Ishikawa (cell line): Measurements from ENCODE around the gene NCK2.

Experiments
- CEBPB ChIP-seq: IDR thresholded peaks from 2 replicates; pipeline ENCODE4 v1.6.1; 2012
- CREB1 ChIP-seq: IDR thresholded peaks from 2 replicates; pipeline ENCODE4 v1.6.1; 2012; ENCODE audit warnings: low read depth
- EGR1 ChIP-seq: IDR thresholded peaks from 2 replicates; pipeline ENCODE4 v1.6.1; 2012
- EP300 ChIP-seq: IDR thresholded peaks from 2 replicates; pipeline ENCODE4 v1.6.1; 2012; ENCODE audit warnings: borderline replicate concordance
- FOXM1 ChIP-seq: IDR thresholded peaks from 2 replicates; pipeline ENCODE4 v1.6.1; 2012; ENCODE audit warnings: low read depth, borderline replicate concordance
- NFIC ChIP-seq: IDR thresholded peaks from 2 replicates; pipeline ENCODE4 v1.6.1; 2012
- RAD21 ChIP-seq: IDR thresholded peaks from 2 replicates; pipeline ENCODE4 v1.6.1; 2012; ENCODE audit warnings: low read depth
- TAF1 ChIP-seq: IDR thresholded peaks from 2 replicates; pipeline ENCODE4 v1.6.1; 2012; ENCODE audit warnings: low read depth, mild to moderate bottlenecking
- TCF12 ChIP-seq: IDR thresholded peaks from 2 replicates; pipeline ENCODE4 v1.6.1; 2012; ENCODE audit warnings: low read depth
- TEAD4 ChIP-seq: IDR thresholded peaks from 2 replicates; pipeline ENCODE4 v1.6.1; 2012
- YY1 ChIP-seq: IDR thresholded peaks from 2 replicates; pipeline ENCODE4 v1.6.1; 2012; ENCODE audit warnings: low read depth
- ZBTB7A ChIP-seq: IDR thresholded peaks from 2 replicates; pipeline ENCODE4 v1.6.1; 2012; ENCODE audit warnings: low read depth
- TF ChIP-seq, protein P1 (sequence below): IDR thresholded peaks from 2 replicates; pipeline ENCODE4 v1.6.1; 2012; ENCODE audit warnings: low read depth, mild to moderate bottlenecking
- TF ChIP-seq, protein P2 (sequence below): IDR thresholded peaks from 2 replicates; pipeline ENCODE4 v1.6.1; 2012
- TF ChIP-seq, protein P3 (sequence below): IDR thresholded peaks from 2 replicates; pipeline ENCODE4 v1.6.1; 2012

NCK2 gene

DNA sequence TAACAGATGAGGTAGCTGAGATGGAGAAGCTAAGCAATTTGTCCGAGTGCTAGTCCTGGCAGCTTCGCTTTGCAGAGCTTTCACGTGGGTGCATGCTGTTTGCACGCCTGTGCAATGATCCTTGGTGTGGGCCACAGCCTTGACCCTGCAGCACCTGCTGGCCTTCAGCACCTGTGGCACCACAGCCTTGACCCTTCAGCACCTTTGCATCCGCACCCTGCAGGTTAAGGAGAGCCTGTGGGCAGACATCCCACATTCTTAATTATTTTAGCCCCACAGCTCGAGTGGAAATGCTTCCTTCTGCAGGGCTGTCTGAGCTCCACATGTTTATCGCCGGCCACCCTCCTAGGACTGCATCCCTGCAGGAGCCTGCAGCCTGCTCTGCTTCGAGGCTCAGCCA lies 19.3 kb downstream of the NCK2 start:
- TF ChIP-seq TAF1 (no peak), YY1 (no peak), TEAD4 (no peak), CREB1 (no peak), EGR1 (no peak), NFIC (no peak), TCF12 (no peak), EP300 (no peak), FOXM1 (no peak)
- TF ChIP-seq, protein P1, sequence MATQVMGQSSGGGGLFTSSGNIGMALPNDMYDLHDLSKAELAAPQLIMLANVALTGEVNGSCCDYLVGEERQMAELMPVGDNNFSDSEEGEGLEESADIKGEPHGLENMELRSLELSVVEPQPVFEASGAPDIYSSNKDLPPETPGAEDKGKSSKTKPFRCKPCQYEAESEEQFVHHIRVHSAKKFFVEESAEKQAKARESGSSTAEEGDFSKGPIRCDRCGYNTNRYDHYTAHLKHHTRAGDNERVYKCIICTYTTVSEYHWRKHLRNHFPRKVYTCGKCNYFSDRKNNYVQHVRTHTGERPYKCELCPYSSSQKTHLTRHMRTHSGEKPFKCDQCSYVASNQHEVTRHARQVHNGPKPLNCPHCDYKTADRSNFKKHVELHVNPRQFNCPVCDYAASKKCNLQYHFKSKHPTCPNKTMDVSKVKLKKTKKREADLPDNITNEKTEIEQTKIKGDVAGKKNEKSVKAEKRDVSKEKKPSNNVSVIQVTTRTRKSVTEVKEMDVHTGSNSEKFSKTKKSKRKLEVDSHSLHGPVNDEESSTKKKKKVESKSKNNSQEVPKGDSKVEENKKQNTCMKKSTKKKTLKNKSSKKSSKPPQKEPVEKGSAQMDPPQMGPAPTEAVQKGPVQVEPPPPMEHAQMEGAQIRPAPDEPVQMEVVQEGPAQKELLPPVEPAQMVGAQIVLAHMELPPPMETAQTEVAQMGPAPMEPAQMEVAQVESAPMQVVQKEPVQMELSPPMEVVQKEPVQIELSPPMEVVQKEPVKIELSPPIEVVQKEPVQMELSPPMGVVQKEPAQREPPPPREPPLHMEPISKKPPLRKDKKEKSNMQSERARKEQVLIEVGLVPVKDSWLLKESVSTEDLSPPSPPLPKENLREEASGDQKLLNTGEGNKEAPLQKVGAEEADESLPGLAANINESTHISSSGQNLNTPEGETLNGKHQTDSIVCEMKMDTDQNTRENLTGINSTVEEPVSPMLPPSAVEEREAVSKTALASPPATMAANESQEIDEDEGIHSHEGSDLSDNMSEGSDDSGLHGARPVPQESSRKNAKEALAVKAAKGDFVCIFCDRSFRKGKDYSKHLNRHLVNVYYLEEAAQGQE = no peak

DNA sequence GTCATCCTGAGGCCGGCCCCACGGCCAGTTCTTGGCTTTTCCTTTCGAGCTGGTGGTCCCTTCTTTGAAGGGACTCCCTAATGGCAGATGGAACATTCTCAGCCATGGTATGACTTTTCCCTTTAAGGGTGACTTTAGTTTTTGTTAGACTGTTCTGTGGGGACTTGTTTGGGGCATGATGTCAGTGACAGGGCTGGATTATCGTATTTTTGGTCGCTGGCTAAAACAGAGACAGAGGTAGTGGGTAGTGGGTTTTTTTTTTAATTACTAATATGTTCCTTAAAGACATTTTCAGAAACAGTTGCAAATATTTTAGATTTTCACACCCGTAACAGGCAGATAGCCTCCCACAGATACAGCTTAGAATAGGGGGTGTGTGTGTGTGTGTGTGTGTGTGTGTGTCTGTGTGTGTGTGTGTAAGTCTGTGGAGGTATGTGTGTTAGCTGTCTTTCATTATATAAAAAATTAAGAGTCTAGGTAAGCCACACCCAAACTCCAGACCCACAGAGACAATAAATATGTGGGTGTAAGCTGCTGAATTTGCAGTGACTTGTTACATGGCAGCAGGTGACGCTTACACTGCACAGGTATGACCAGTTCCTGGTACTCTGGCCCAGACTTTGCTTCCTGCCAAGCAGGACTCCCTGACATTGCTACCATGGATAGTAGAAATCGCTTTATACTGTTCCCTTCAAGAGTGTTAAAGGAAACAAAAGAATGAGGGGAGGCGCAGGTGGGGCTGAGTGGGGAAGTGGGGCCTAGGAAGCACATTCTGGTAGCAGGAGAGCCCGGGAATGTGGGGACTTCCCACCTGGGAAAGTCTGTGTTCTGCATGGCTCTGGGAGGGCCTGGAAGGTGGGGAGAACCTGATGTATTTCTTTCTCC lies 20.9 kb downstream of the NCK2 start:
- no peak for TF ChIP-seq EP300
- TF ChIP-seq RAD21 = no peak
- TF ChIP-seq FOXM1 = no peak
- no peak for TF ChIP-seq TEAD4
- TF ChIP-seq, protein P2, sequence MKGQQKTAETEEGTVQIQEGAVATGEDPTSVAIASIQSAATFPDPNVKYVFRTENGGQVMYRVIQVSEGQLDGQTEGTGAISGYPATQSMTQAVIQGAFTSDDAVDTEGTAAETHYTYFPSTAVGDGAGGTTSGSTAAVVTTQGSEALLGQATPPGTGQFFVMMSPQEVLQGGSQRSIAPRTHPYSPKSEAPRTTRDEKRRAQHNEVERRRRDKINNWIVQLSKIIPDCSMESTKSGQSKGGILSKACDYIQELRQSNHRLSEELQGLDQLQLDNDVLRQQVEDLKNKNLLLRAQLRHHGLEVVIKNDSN = no peak
- TF ChIP-seq TCF12 = no peak
- no peak for TF ChIP-seq ZBTB7A
- TF ChIP-seq CEBPB = no peak
- TF ChIP-seq NFIC = no peak
- TF ChIP-seq CREB1 = no peak
- TF ChIP-seq, protein P1 = no peak
- TF ChIP-seq EGR1 = no peak
- TF ChIP-seq TAF1 = no peak
- TF ChIP-seq, protein P3, sequence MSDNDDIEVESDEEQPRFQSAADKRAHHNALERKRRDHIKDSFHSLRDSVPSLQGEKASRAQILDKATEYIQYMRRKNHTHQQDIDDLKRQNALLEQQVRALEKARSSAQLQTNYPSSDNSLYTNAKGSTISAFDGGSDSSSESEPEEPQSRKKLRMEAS = no peak
- TF ChIP-seq YY1 = no peak

DNA sequence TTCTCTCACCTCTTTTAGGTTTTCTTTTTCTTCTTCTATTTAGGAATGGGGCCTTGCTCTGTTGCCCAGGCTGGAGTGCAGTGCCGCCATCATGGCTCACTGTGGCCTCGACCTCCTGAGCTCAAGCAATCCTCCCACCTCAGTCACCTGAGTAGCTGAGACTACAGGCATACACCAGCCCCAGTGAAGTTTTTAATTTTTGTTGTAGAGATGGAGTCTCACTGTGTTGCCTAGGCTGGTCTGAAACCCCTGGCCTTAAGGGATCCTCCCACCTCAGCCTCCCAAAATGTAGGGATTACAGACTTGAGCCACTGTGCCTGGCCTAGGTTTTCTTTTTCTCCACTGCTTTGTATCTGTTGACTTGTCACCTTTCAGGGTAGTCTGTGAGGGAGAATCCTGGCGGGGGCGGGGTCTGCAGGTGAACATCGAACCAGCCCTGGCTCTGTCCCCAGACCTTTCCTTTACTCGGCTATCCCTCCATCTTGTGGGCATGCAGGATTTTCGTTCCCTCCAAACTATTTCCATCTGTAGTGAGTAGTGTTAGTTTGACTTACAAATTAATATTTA lies 21.7 kb downstream of the NCK2 start:
- TF ChIP-seq EP300 = no peak
- TF ChIP-seq, protein P1 = no peak
- TF ChIP-seq NFIC = no peak

DNA sequence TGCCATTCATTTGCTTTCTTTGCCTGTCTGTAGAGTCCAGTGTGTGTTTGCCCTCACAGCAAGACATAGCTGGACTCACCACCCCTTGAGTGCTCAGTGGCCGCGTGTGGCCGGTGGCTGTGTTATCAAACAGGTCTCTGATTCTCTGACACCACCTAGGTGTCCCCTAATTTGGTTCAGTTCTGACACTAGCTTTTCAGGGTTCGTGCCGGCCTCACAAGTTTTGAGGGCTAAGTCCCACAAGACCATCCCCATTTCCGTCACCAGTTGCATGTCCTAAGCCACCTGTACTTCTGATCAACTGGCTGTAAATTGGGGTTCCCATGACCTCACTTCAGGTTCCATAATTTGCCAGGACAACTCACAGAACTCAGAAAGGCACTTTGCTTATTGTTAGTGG lies 23.5 kb downstream of the NCK2 start:
- TF ChIP-seq, protein P3 = no peak
- TF ChIP-seq NFIC = no peak
- no peak for TF ChIP-seq EGR1
- no peak for TF ChIP-seq YY1
- no peak for TF ChIP-seq TCF12
- TF ChIP-seq, protein P2 = no peak
- no peak for TF ChIP-seq FOXM1
- no peak for TF ChIP-seq TEAD4
- TF ChIP-seq, protein P1 = no peak
- TF ChIP-seq CREB1 = no peak
